ENCODE results near the gene HYAL2.

HYAL2 gene

GRCh38 chr3:50334339-50335075 is 12.0 kb upstream of the HYAL2 start:
- no peak for TF ChIP-seq CTCF (IDR thresholded peaks at IDR 0.05)

GRCh38 chr3:50333744-50334328 is 11.3 kb upstream of the HYAL2 start:
- TF ChIP-seq CTCF (IDR thresholded peaks at IDR 0.05) = no peak

GRCh38 chr3:50331364-50331907 is 8.9 kb upstream of the HYAL2 start:
- TF ChIP-seq CTCF (IDR thresholded peaks at IDR 0.05) = no peak

GRCh38 chr3:50330330-50330729 is 7.8 kb upstream of the HYAL2 start:
- no peak for TF ChIP-seq CTCF (IDR thresholded peaks at IDR 0.05)

- TF ChIP-seq CTCF (IDR thresholded peaks at IDR 0.05) = no peak
These were observed 5.6 kb upstream of the HYAL2 start, which contains the start of gene TUSC2 for GRCh38 chr3:50327943-50328691. TUSC2 (minus strand) TSS chr3:50328223; CDS start chr3:50328099, 124 bp downstream.

- TF ChIP-seq CTCF (IDR thresholded peaks at IDR 0.05) = no peak
These were observed 4.6 kb upstream of the HYAL2 start for GRCh38 chr3:50327129-50327528.

GRCh38 chr3:50326182-50326541 is 3.6 kb upstream of the HYAL2 start:
- no peak for TF ChIP-seq CTCF (IDR thresholded peaks at IDR 0.05)
